DOHH2 (cell line): Measurements from ENCODE around the gene CIB4.

Experiments used
- H3F3A ChIP-seq: fragments of 200-600 bp; sonication (generic), shearing (Covaris generic); 2 replicates; pipeline ENCODE4 v1.6.0; 2016; ENCODE audit warnings: antibody characterized with exemption, mild to moderate bottlenecking; ENCODE audit not compliant: control insufficient read depth, insufficient read depth
- H3K27ac ChIP-seq: fragments of 200-600 bp; sonication (generic); 2 replicates; pipeline ENCODE4 v1.5.1; 2014; ENCODE audit warnings: low read depth, mild to moderate bottlenecking, low read length, moderate library complexity
- H3K27me3 ChIP-seq: fragments of 200-600 bp; sonication (generic); 2 replicates; pipeline ENCODE4 v1.6.1; 2014; ENCODE audit warnings: mild to moderate bottlenecking, low read length, mixed read lengths; ENCODE audit not compliant: control insufficient read depth
- H3K36me3 ChIP-seq: fragments of 200-600 bp; sonication (generic); 2 replicates; pipeline ENCODE4 v1.6.1; 2014; ENCODE audit warnings: mild to moderate bottlenecking, low read length, moderate library complexity, mixed read lengths; ENCODE audit not compliant: control insufficient read depth
- H3K4me1 ChIP-seq: fragments of 200-600 bp; sonication (generic); 2 replicates; pipeline ENCODE4 v1.6.1; 2014; ENCODE audit warnings: mild to moderate bottlenecking, low read length, mixed read lengths; ENCODE audit not compliant: control insufficient read depth
- H3K4me2 ChIP-seq: fragments of 200-600 bp; sonication (generic); 2 replicates; pipeline ENCODE4 v1.6.0; 2014; ENCODE audit warnings: mild to moderate bottlenecking, low read length, moderate library complexity
- H3K4me3 ChIP-seq: fragments of 200-600 bp; sonication (generic); 2 replicates; pipeline ENCODE4 v1.5.1; 2014; ENCODE audit warnings: mild to moderate bottlenecking, low read length, mixed read lengths
- H3K79me2 ChIP-seq: fragments of 200-600 bp; sonication (generic); 2 replicates; pipeline ENCODE4 v1.6.1; 2014; ENCODE audit warnings: mild to moderate bottlenecking, low read length, mixed read lengths; ENCODE audit not compliant: control insufficient read depth
- H3K9me2 ChIP-seq: fragments of 200-600 bp; sonication (generic); replicated peaks from 2 replicates; pipeline ENCODE4 v1.6.1; 2014; ENCODE audit warnings: mild to moderate bottlenecking, low read length, mixed read lengths; ENCODE audit not compliant: control insufficient read depth
- H3K9me3 ChIP-seq: fragments of 200-600 bp; sonication (generic); 2 replicates; pipeline ENCODE4 v1.6.1; 2014; ENCODE audit warnings: antibody characterized with exemption, low read length, mixed read lengths; ENCODE audit not compliant: control insufficient read depth, insufficient read depth
- H4K20me1 ChIP-seq: fragments of 200-600 bp; sonication (generic); 2 replicates; pipeline ENCODE4 v1.6.0; 2014; ENCODE audit warnings: low read depth, mild to moderate bottlenecking, antibody characterized with exemption, low read length, moderate library complexity; ENCODE audit not compliant: control insufficient read depth, insufficient read depth
- CTCF ChIP-seq: fragments of 200-600 bp; sonication (generic); IDR thresholded peaks from one replicate; pipeline ENCODE4 v1.5.1; 2014; ENCODE audit warnings: antibody characterized with exemption, mild to moderate bottlenecking, low read depth, low read length; ENCODE audit not compliant: poor library complexity, severe bottlenecking
- EZH2phosphoT487 ChIP-seq: fragments of 200-600 bp; sonication (generic); IDR thresholded peaks from 2 replicates; pipeline ENCODE4 v1.6.1; 2017; ENCODE audit warnings: borderline replicate concordance, mild to moderate bottlenecking, antibody characterized with exemption, low read length, moderate library complexity, mixed read lengths

CIB4 gene

GRCh38 chr2:26540961-26541360 lies 100.2 kb downstream of the CIB4 start:
- Histone ChIP-seq H4K20me1 (no peaks in the 10 kb centered on the region), H3K36me3 (no peaks in the 10 kb centered on the region), H3K9me2 (no peaks in the 10 kb centered on the region), H3K79me2 (no peaks in the 10 kb centered on the region), H3F3A (no peaks in the 10 kb centered on the region), H3K4me3 (no peak overlapping the region), H3K4me2 (no peak overlapping the region), H3K9me3 (no peaks in the 10 kb centered on the region), H3K4me1 (no peaks in the 10 kb centered on the region), H3K27me3 (peaks cover 17% of the 10 kb centered on the region), H3K27ac (no peak overlapping the region)
- TF ChIP-seq CTCF (no peak), EZH2phosphoT487 (no peak)

- no peaks in the 10 kb centered on the region for H3K9me2 ChIP-seq
- no peaks in the 10 kb centered on the region for H3K36me3 ChIP-seq
- no peak overlapping the region for H3K4me2 ChIP-seq
- TF ChIP-seq EZH2phosphoT487 (no peak), CTCF (no peak)
- H3K9me3 ChIP-seq, result no peaks in the 10 kb centered on the region
- no peaks in the 10 kb centered on the region for H3F3A ChIP-seq
- peaks cover 17% of the 10 kb centered on the region for H3K27me3 ChIP-seq
- H4K20me1 ChIP-seq, result no peaks in the 10 kb centered on the region
- no peaks in the 10 kb centered on the region for H3K4me1 ChIP-seq
- H3K27ac ChIP-seq, result no peak overlapping the region
- no peaks in the 10 kb centered on the region for H3K79me2 ChIP-seq
- H3K4me3 ChIP-seq, result no peak overlapping the region
Measured at GRCh38 chr2:26540306-26540705, 100.9 kb downstream of the CIB4 start.

GRCh38 chr2:26537826-26538475 lies 103.2 kb downstream of the CIB4 start:
- H3K9me2 ChIP-seq, result no peaks in the 10 kb centered on the region
- TF ChIP-seq CTCF (no peak), EZH2phosphoT487 (no peak)

More at GRCh38 chr2:26537826-26538475, 103.2 kb downstream of the CIB4 start:
- H3K36me3 ChIP-seq, result no peaks in the 10 kb centered on the region
- peaks cover 10% of the 10 kb centered on the region for H3K27me3 ChIP-seq
- H3K4me1 ChIP-seq, result no peaks in the 10 kb centered on the region
- no peaks in the 10 kb centered on the region for H3K9me3 ChIP-seq
- no peak overlapping the region for H3K27ac ChIP-seq
- H3K79me2 ChIP-seq, result no peaks in the 10 kb centered on the region
- no peaks in the 10 kb centered on the region for H4K20me1 ChIP-seq
- no peaks in the 10 kb centered on the region for H3F3A ChIP-seq
- H3K4me2 ChIP-seq, result no peak overlapping the region
- no peak overlapping the region for H3K4me3 ChIP-seq
